ENCODE data around the gene MORN4.

The MORN4 gene

DNA sequence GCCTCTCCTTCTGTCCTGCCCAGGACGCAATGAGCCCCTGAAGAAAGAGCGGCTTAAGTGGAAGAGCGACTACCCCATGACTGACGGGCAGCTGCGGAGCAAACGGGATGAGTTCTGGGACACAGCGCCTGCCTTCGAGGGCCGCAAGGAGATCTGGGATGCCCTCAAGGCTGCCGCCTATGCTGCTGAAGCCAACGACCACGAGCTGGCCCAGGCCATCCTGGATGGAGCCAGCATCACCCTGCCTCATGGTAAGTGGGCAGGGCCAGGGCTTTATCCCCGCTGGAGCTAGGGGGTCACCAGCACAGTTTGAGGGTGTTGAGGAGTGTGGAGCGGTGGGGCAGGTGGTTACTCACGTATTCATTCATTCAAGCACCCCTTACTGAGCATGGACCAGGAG, 65.4 kb downstream of the MORN4 start:
- Histone ChIP-seq H3K27me3 (replicated peaks) (no peaks in the 10 kb centered on the region), H3K4me3 (ENCODE audit: low read depth, low read length) (no peak overlapping the region), H3K27ac (no peak overlapping the region), H3K36me3 (replicated peaks) (peaks cover 17% of the 10 kb centered on the region)
- in situ Hi-C loops (cut with HindIII; ENCODE audit: low pct_ligation_motif_present, low sequenced_read_pairs), result no loop called here
- no peak for DNase-seq
- TF ChIP-seq, protein P1, sequence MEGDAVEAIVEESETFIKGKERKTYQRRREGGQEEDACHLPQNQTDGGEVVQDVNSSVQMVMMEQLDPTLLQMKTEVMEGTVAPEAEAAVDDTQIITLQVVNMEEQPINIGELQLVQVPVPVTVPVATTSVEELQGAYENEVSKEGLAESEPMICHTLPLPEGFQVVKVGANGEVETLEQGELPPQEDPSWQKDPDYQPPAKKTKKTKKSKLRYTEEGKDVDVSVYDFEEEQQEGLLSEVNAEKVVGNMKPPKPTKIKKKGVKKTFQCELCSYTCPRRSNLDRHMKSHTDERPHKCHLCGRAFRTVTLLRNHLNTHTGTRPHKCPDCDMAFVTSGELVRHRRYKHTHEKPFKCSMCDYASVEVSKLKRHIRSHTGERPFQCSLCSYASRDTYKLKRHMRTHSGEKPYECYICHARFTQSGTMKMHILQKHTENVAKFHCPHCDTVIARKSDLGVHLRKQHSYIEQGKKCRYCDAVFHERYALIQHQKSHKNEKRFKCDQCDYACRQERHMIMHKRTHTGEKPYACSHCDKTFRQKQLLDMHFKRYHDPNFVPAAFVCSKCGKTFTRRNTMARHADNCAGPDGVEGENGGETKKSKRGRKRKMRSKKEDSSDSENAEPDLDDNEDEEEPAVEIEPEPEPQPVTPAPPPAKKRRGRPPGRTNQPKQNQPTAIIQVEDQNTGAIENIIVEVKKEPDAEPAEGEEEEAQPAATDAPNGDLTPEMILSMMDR (IDR thresholded peaks at IDR 0.05; ENCODE audit: low read depth, low read length, missing control alignments), result no peak

DNA sequence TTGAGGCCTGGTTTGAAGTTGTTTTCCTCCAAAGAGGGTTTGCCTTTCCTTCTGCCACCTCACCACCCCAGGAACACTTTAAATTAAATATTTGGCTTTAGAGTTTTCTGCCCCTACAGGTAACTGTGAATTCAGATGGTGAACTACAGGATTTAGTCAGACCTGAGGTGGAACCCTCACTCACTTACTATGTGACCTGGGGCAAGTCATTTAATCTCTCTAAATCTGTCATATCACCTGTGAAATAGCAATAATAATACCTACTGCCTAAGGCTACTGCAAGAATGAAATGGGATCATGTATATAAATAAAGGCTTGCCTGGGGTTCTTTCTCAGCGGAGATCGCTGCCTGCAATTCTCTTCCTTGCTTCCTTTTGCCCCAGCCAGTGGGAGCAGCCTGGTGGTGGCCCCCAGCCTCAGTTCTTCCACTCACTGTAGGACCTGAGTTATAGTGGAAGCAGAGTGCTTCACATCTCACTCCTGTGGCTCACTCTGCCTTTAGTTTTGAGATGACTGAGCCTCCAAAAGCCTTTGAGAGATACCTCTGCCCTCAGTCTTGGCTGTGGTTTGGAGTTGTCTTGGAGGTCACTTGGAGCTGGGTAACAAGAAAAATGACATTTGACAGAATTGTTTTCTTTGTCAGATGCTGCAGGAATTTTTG, 66.8 kb downstream of the MORN4 start:
- Histone ChIP-seq H3K36me3 (replicated peaks) (peaks cover 17% of the 10 kb centered on the region), H3K27me3 (replicated peaks) (no peaks in the 10 kb centered on the region), H3K4me3 (ENCODE audit: low read depth, low read length) (no peak overlapping the region), H3K27ac (no peak overlapping the region)
- no peak for DNase-seq
- in situ Hi-C loops (cut with HindIII; ENCODE audit: low pct_ligation_motif_present, low sequenced_read_pairs), result no loop called here
- TF ChIP-seq, protein P1 (IDR thresholded peaks at IDR 0.05; ENCODE audit: low read depth, low read length, missing control alignments), result no peak

DNA sequence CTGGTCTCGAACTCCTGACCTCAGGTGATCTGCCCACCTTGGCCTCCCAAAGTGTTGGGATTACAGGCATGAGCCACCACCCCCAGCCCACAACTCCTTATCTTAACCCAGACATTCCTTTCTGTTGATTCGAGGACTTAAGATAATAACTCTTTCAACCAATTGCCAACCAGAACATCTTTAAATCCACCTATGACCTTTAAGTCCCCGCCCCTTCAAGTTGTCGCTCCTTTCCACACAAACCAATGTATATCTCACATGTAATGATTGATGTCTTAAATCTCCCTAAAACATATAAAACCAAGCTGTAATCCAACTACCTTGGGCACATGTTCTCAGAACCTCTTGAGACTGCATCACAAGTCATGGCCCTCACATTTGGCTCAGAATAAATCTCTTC, 68.5 kb downstream of the MORN4 start:
- Histone ChIP-seq H3K27ac (no peak overlapping the region), H3K4me3 (ENCODE audit: low read depth, low read length) (no peak overlapping the region), H3K27me3 (replicated peaks) (no peaks in the 10 kb centered on the region), H3K36me3 (replicated peaks) (peaks cover 6% of the 10 kb centered on the region)
- DNase-seq, result peak; percentile 30
- in situ Hi-C loops (cut with HindIII; ENCODE audit: low pct_ligation_motif_present, low sequenced_read_pairs), result no loop called here
- TF ChIP-seq, protein P1 (IDR thresholded peaks at IDR 0.05; ENCODE audit: low read depth, low read length, missing control alignments), result no peak
